Measurements from ENCODE around the gene LKAAEAR1.
A peak's percentile ranks its signal among the peaks of the same experiment; 100 is the strongest.

The LKAAEAR1 gene

GRCh38 chr20:64084685-64085152, 521 bp upstream of the LKAAEAR1 start:
- Histone ChIP-seq H3K27ac (no peak overlapping the region), H3K4me3 (no peak overlapping the region)

DNA sequence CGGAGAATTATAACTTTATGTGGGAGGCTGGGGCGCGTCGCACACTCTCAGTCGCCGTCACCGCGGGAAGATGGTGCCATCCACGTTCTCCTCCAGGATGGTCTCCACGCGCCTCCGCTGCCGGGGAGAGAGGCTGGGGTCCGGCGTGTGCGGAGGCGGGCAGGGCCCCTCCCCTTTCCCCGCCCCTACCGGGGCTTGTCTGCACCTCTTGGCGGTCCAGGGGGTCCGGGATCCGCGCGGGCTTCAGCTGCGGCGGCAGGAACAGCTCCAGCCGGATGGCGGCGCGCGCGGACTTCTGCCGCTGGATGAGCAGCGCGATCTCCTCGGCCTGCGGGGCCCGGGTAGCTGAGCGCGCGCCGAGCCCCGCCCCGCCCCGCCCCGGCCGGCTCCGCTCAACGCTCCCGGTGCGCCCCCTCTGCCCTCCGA, 807 bp downstream of the LKAAEAR1 start:
- no peak overlapping the region for H3K27ac ChIP-seq
- no peak for DNase-seq (ENCODE audit: low spot score)
- peak; percentile 32 for TF ChIP-seq CTCF (IDR thresholded peaks at IDR 0.05)
- H3K4me3 ChIP-seq, result peak overlapping the region; percentile 82

More at GRCh38 chr20:64084685-64085152, 521 bp upstream of the LKAAEAR1 start:
- no peak for TF ChIP-seq CTCF (IDR thresholded peaks at IDR 0.05)
- no peak for DNase-seq (ENCODE audit: low spot score)

DNA sequence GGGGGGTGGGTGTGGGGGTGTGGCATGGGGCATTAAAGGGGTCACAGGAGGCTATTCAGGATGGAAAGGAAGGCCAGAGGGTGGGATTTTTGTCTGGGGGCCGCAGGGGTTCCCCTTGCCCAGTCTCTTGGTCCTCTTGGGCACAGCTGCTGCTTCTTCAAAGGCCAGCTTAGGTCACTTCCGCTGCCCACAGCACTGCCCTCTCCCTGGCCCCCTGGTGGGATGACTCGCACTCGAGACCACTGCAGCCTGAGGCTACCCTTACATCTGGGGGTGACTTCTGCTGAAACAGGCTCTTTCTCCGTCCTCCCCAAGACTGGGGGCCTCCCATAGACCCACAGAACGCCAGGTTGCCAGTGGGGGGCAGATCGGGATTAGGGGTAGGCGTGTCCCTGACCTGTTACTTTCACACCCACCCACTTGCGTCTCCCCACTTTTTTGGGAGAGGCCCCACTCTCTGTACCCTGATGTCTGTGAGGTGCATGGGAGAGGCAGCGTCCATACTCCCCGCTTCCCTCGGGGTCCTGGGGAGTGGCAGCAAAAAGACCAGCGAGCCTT, 1.3 kb downstream of the LKAAEAR1 start:
- H3K27ac ChIP-seq, result no peak overlapping the region
- TF ChIP-seq CTCF (IDR thresholded peaks at IDR 0.05), result no peak
- DNase-seq (ENCODE audit: low spot score), result no peak
- H3K4me3 ChIP-seq, result peak overlapping the region; percentile 82

GRCh38 chr20:64082126-64082731, 2.0 kb downstream of the LKAAEAR1 start:
- no peak for TF ChIP-seq CTCF (IDR thresholded peaks at IDR 0.05)
- no peak overlapping the region for H3K27ac ChIP-seq
- DNase-seq (ENCODE audit: low spot score), result no peak

DNA sequence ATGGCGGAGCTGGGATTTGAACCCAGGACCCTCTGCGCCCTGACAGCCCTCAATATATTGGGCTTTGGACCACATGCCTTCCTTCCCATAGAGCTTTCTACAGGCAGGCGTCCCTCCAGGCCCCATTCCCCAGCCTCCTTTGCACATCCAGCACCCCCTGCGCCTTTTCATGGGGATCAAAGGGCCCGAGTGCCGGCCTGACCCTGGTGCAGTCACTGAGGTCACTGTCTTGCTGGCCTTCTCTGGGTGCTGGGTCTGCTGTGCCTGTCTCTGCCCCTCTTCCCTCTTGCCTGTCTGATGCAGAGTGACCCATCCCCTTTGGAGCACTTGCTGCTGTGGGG, 2.6 kb downstream of the LKAAEAR1 start:
- H3K27ac ChIP-seq, result no peak overlapping the region
- no peak overlapping the region for H3K4me3 ChIP-seq
- TF ChIP-seq CTCF (IDR thresholded peaks at IDR 0.05), result no peak
- DNase-seq (ENCODE audit: low spot score), result no peak

More at GRCh38 chr20:64082126-64082731, 2.0 kb downstream of the LKAAEAR1 start:
- no peak overlapping the region for H3K4me3 ChIP-seq

DNA sequence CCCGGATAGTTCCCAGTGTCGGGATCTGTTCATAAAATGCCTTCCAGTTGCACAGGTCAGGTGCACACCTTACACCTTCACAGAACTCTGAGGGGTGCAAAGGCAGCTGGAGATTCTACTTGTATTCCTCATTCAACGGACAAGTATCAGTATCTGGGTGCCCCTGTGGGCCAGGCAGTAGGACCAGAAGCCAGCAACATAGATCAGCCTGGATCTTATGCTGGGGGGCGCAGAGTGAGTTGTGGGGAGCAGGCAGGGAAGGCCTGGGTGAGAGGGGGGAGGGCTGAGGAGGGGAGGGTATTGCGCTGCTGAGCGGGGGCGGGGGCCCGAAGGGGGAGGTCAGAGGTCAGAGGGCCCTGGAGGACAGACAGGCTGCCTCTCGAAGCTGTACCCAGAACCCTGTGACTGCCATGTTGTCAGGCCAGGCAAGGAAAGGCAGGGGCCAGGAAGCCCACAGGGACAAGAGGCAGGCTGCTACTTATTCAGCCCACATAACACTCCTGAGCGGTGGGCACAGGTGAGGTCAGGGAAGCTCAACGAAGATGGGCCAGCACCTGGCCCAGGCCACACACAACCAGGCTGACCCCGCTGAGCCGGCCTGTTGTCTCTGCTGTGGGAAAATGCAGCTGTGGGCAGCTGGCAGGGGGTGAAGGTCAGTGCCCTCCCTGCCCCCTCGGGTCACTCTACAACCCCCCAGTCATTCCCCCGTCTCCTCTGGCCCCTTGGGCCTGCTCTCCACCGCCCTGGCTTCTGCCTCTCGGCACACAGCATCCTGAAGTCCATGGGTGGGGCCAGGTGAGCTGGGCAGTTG, 3.2 kb downstream of the LKAAEAR1 start:
- TF ChIP-seq CTCF (IDR thresholded peaks at IDR 0.05), result no peak
- Histone ChIP-seq H3K4me3 (peak overlapping the region; percentile 80), H3K27ac (peak overlapping the region in 1 of 2 donors; percentile 92)
- DNase-seq (ENCODE audit: low spot score), result no peak

Data from coronary artery (tissue), 2 donors.